HepG2 (cell line): Measurements from ENCODE around the gene ANKLE1. TPM values are rescaled to one million over a fixed set of nuclear protein-coding genes. Genes with fewer than 3 reads are reported as not detected.

ENCODE experiments used
- ARNT2 ChIP-seq: sonication (generic); formaldehyde crosslinking; IDR thresholded peaks from 2 replicates; pipeline ENCODE4 v1.8.0; 2022; ENCODE audit warnings: mild to moderate bottlenecking, low read depth, missing genetic modification reagents, moderate library complexity
- BCL6 ChIP-seq: IDR thresholded peaks from 2 replicates; pipeline ENCODE4 v1.6.1; 2016; ENCODE audit warnings: missing genetic modification reagents, missing compliant biosample characterization
- HDAC2 ChIP-seq: sonication (generic); formaldehyde crosslinking; IDR thresholded peaks from 2 replicates; pipeline ENCODE4 v1.4.0; 2020; ENCODE audit warnings: missing genetic modification reagents
- HNF4A ChIP-seq: sonication (generic); formaldehyde crosslinking; IDR thresholded peaks from 2 replicates; pipeline ENCODE4 v1.4.0; 2020; ENCODE audit warnings: missing genetic modification reagents
- MXI1 ChIP-seq: IDR thresholded peaks from 3 replicates; pipeline ENCODE4 v1.6.1; 2012; ENCODE audit warnings: low read depth, low read length, inconsistent platforms, borderline replicate concordance
- NFIC ChIP-seq: IDR thresholded peaks from 2 replicates; pipeline ENCODE4 v1.6.1; 2012; ENCODE audit warnings: mild to moderate bottlenecking, low read length, inconsistent platforms
- RBAK ChIP-seq: sonication (generic); formaldehyde crosslinking; IDR thresholded peaks from 2 replicates; pipeline ENCODE4 v1.5.1; 2020; ENCODE audit warnings: mild to moderate bottlenecking, missing genetic modification reagents
- SP4 ChIP-seq: sonication (generic); formaldehyde crosslinking; IDR thresholded peaks from 2 replicates; pipeline ENCODE4 v1.8.1; 2023; ENCODE audit warnings: mild to moderate bottlenecking, missing genetic modification reagents
- THAP9 ChIP-seq: sonication (generic); formaldehyde crosslinking; IDR thresholded peaks from 2 replicates; pipeline ENCODE4; 2020; ENCODE audit warnings: missing genetic modification reagents, mild to moderate bottlenecking, borderline replicate concordance
- TP53 ChIP-seq: sonication (generic); formaldehyde crosslinking; conservative IDR thresholded peaks from 2 replicates; pipeline ENCODE4 v1.4.0; 2020; ENCODE audit warnings: missing genetic modification reagents
- ZNF30 ChIP-seq: sonication (generic); formaldehyde crosslinking; IDR thresholded peaks from 2 replicates; pipeline ENCODE4 v1.5.0; 2020; ENCODE audit warnings: mild to moderate bottlenecking, missing genetic modification reagents
- ZNF350 ChIP-seq: sonication (generic); formaldehyde crosslinking; IDR thresholded peaks from 2 replicates; pipeline ENCODE4 v1.4.0; 2020; ENCODE audit warnings: mild to moderate bottlenecking, low read depth, missing genetic modification reagents, borderline replicate concordance
- ZNF431 ChIP-seq: sonication (generic); formaldehyde crosslinking; IDR thresholded peaks from 2 replicates; pipeline ENCODE4 v1.9.0; 2022; ENCODE audit warnings: missing genetic modification reagents, low read depth, mild to moderate bottlenecking, borderline replicate concordance
- ZNF607 ChIP-seq: sonication (generic); formaldehyde crosslinking; IDR thresholded peaks from 2 replicates; pipeline ENCODE4 v1.5.1; 2020; ENCODE audit warnings: missing genetic modification reagents, mild to moderate bottlenecking, borderline replicate concordance
- polyA plus RNA-seq, 8 experiments: library from polyadenylated mRNA; depleted of rRNA in 3 of 8; stranded (reverse) in 7 of 8; unstranded in 1 of 8; fragments of >200 nt; fragmentation: Illumina TruSeq in 4 of 8; extraction: Trizol in 4 of 8; gene quantifications; 2 replicates each; pipeline versions ENCODE4 v1.2.1 to v1.2.3, GENCODE V29; 2011 to 2016; ENCODE audit warnings: low read depth in 4 of 8, missing spikeins in 1 of 8, mixed read lengths in 1 of 8; ENCODE audit not compliant: insufficient read depth in 1 of 8
- total RNA-seq, 5 experiments: library from RNA; depleted of rRNA; stranded (reverse); fragments of >200 nt; fragmentation: Illumina TruSeq; extraction: Trizol; gene quantifications; 2 replicates each; pipeline ENCODE4 v1.2.3, GENCODE V29; 2016; ENCODE audit warnings: low read depth in 1 of 5
- TF ChIP-seq, protein P1 (sequence below): sonication (generic); formaldehyde crosslinking; IDR thresholded peaks from 2 replicates; pipeline ENCODE4 v1.4.0; 2020; ENCODE audit warnings: mild to moderate bottlenecking, missing genetic modification reagents, borderline replicate concordance
- TF ChIP-seq, protein P2 (sequence below): sonication (generic); formaldehyde crosslinking; IDR thresholded peaks from 2 replicates; pipeline ENCODE4 v1.5.0; 2020; ENCODE audit warnings: mild to moderate bottlenecking, missing genetic modification reagents, borderline replicate concordance

The ANKLE1 gene
- total and polyA plus RNA-seq, 2 of the 13 experiments (the other 11 are each of a cell fraction or from before 2014, with no cell fraction given) = 0.69 to 1.5 TPM

- TF ChIP-seq NFIC = peak; percentile 32; the same call in 1 of the 2 replicates
- TF ChIP-seq ZNF607 = 0 out of 2 replicates have a peak, but pooled peaks have one; percentile 36
- no peak for TF ChIP-seq ZNF431
- peak; percentile 84; the same call in 1 of the 2 replicates for TF ChIP-seq ZNF350 (CRISPR knock-in tag)
- no peak for TF ChIP-seq RBAK (CRISPR knock-in tag)
- peak; percentile 17; the same call in 1 of the 2 replicates for TF ChIP-seq BCL6 (CRISPR knock-in tag)
- TF ChIP-seq, protein P1, sequence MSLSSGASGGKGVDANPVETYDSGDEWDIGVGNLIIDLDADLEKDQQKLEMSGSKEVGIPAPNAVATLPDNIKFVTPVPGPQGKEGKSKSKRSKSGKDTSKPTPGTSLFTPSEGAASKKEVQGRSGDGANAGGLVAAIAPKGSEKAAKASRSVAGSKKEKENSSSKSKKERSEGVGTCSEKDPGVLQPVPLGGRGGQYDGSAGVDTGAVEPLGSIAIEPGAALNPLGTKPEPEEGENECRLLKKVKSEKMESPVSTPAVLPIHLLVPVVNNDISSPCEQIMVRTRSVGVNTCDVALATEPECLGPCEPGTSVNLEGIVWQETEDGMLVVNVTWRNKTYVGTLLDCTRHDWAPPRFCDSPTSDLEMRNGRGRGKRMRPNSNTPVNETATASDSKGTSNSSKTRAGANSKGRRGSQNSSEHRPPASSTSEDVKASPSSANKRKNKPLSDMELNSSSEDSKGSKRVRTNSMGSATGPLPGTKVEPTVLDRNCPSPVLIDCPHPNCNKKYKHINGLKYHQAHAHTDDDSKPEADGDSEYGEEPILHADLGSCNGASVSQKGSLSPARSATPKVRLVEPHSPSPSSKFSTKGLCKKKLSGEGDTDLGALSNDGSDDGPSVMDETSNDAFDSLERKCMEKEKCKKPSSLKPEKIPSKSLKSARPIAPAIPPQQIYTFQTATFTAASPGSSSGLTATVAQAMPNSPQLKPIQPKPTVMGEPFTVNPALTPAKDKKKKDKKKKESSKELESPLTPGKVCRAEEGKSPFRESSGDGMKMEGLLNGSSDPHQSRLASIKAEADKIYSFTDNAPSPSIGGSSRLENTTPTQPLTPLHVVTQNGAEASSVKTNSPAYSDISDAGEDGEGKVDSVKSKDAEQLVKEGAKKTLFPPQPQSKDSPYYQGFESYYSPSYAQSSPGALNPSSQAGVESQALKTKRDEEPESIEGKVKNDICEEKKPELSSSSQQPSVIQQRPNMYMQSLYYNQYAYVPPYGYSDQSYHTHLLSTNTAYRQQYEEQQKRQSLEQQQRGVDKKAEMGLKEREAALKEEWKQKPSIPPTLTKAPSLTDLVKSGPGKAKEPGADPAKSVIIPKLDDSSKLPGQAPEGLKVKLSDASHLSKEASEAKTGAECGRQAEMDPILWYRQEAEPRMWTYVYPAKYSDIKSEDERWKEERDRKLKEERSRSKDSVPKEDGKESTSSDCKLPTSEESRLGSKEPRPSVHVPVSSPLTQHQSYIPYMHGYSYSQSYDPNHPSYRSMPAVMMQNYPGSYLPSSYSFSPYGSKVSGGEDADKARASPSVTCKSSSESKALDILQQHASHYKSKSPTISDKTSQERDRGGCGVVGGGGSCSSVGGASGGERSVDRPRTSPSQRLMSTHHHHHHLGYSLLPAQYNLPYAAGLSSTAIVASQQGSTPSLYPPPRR (CRISPR knock-in tag) = no peak
- peak; percentile 82 for TF ChIP-seq SP4 (CRISPR knock-in tag)
- TF ChIP-seq THAP9 = peak; percentile 83; the same call in 1 of the 2 replicates
- TF ChIP-seq, protein P2, sequence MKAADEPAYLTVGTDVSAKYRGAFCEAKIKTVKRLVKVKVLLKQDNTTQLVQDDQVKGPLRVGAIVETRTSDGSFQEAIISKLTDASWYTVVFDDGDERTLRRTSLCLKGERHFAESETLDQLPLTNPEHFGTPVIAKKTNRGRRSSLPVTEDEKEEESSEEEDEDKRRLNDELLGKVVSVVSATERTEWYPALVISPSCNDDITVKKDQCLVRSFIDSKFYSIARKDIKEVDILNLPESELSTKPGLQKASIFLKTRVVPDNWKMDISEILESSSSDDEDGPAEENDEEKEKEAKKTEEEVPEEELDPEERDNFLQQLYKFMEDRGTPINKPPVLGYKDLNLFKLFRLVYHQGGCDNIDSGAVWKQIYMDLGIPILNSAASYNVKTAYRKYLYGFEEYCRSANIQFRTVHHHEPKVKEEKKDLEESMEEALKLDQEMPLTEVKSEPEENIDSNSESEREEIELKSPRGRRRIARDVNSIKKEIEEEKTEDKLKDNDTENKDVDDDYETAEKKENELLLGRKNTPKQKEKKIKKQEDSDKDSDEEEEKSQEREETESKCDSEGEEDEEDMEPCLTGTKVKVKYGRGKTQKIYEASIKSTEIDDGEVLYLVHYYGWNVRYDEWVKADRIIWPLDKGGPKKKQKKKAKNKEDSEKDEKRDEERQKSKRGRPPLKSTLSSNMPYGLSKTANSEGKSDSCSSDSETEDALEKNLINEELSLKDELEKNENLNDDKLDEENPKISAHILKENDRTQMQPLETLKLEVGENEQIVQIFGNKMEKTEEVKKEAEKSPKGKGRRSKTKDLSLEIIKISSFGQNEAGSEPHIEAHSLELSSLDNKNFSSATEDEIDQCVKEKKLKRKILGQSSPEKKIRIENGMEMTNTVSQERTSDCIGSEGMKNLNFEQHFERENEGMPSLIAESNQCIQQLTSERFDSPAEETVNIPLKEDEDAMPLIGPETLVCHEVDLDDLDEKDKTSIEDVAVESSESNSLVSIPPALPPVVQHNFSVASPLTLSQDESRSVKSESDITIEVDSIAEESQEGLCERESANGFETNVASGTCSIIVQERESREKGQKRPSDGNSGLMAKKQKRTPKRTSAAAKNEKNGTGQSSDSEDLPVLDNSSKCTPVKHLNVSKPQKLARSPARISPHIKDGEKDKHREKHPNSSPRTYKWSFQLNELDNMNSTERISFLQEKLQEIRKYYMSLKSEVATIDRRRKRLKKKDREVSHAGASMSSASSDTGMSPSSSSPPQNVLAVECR = peak; percentile 80; the same call in 1 of the 2 replicates
- TF ChIP-seq HDAC2 (CRISPR knock-in tag) = peak; percentile 53; the same call in 1 of the 2 replicates
- TF ChIP-seq TP53 (CRISPR knock-in tag) = no peak
- TF ChIP-seq ZNF30 = no peak
- TF ChIP-seq ARNT2 (CRISPR knock-in tag) = no peak; the same call in 1 of the 2 replicates
- peak; percentile 57; the same call in 1 of the 3 replicates for TF ChIP-seq MXI1
- peak; percentile 3; the same call in 1 of the 2 replicates for TF ChIP-seq HNF4A (CRISPR knock-in tag)
Observed at GRCh38 chr19:17266975-17267788, 14.5 kb upstream of the ANKLE1 start, which contains the start of gene BABAM1 (continued).
